Stimulated activated naive B cell treated with anti-CD40 and anti-IgM and Interleukin-4, amounts not matched to agents 10 μg/mL and 1 μg/mL and 100 μg/mL, for 72 hours (primary cell): ENCODE measurements around the gene FKBP3.
"Not testable (repeated sequence)": the region's sequence is repeated elsewhere in the genome, so short reads cannot be mapped to it uniquely, and the experiment has no call there.

ENCODE experiments used
- ATAC-seq, 2 donors: fragments of 150-1000 bp; cut with Tn5 transposase; replicated peaks; 2 replicates each; pipeline ENCODE4 v1.10.0; 2021; ENCODE audit warnings: moderate library complexity in 1 of 2
- DNase-seq: peaks from one replicate; pipeline ENCODE4 v3.0.0; 2021
- H3K27ac Mint-ChIP-seq: one replicate; pipeline ENCODE4 v1.8.0; 2022; ENCODE audit warnings: mild to moderate bottlenecking, mixed read lengths
- H3K27me3 Mint-ChIP-seq, 2 donors: one replicate each; pipeline ENCODE4 v1.8.0; 2022; ENCODE audit warnings: mixed read lengths in 2 of 2
- H3K36me3 Mint-ChIP-seq, 2 donors: one replicate each; pipeline ENCODE4 v1.8.0; 2022; ENCODE audit warnings: mixed read lengths in 2 of 2, mild to moderate bottlenecking in 1 of 2
- H3K4me1 Mint-ChIP-seq, 2 donors: one replicate each; pipeline ENCODE4 v1.8.0; 2022; ENCODE audit warnings: mixed read lengths in 2 of 2, mild to moderate bottlenecking in 1 of 2
- H3K4me3 Mint-ChIP-seq, 2 donors: one replicate each; pipeline ENCODE4 v1.8.0; 2022; ENCODE audit warnings: mild to moderate bottlenecking in 2 of 2, mixed read lengths in 2 of 2, moderate library complexity in 1 of 2
- H3K9me3 Mint-ChIP-seq, 2 donors: one replicate each; pipeline ENCODE4 v1.8.0; 2022; ENCODE audit warnings: mixed read lengths in 2 of 2, mild to moderate bottlenecking in 1 of 2

FKBP3 gene

GRCh38 chr14:45134051-45134958, at the start of gene FKBP3:
FKBP3 (minus strand) TSS chr14:45134481; CDS start chr14:45134456, 25 bp downstream.
- H3K27ac Mint-ChIP-seq, result peak within 1 kb of the TSS; percentile 98
- peaks cover 12 to 24% of the 10 kb centered on the region in 2 donors for H3K4me1 Mint-ChIP-seq
- H3K27me3 Mint-ChIP-seq, result no peaks in the 10 kb centered on the region
- peaks cover 5% of the 10 kb centered on the region in 2 donors for H3K36me3 Mint-ChIP-seq
- ATAC-seq, result peak; percentile 93 to 95
- H3K4me3 Mint-ChIP-seq, result peak within 1 kb of the TSS; percentile 92 to 93
- peak; percentile 93 for DNase-seq
- H3K9me3 Mint-ChIP-seq, result no peaks in the 10 kb centered on the region

- H3K27ac Mint-ChIP-seq, result no peak overlapping the region
- no peaks in the 10 kb centered on the region for H3K27me3 Mint-ChIP-seq
- peaks cover 4 to 14% of the 10 kb centered on the region in 2 donors for H3K36me3 Mint-ChIP-seq
- no peaks in the 10 kb centered on the region for H3K9me3 Mint-ChIP-seq
- no peaks in the 10 kb centered on the region for H3K4me1 Mint-ChIP-seq
- DNase-seq (no peak), ATAC-seq (no peak)
- H3K4me3 Mint-ChIP-seq, result no peak overlapping the region
Observed at GRCh38 chr14:45181806-45182205, 47.5 kb upstream of the FKBP3 start.

GRCh38 chr14:45181329-45181728, 47.0 kb upstream of the FKBP3 start:
- peaks cover under 1 to 10% of the 10 kb centered on the region in 2 donors for H3K36me3 Mint-ChIP-seq
- H3K4me1 Mint-ChIP-seq, result no peaks in the 10 kb centered on the region
- H3K27me3 Mint-ChIP-seq, result no peaks in the 10 kb centered on the region
- DNase-seq, result no peak
- no peak overlapping the region for H3K4me3 Mint-ChIP-seq
- no peak for ATAC-seq
- no peaks in the 10 kb centered on the region for H3K9me3 Mint-ChIP-seq
- H3K27ac Mint-ChIP-seq, result no peak overlapping the region

- Mint-ChIP-seq H3K4me1 (no peaks in the 10 kb centered on the region), H3K36me3 (peaks cover 5 to 21% of the 10 kb centered on the region in 2 donors), H3K9me3 (no peaks in the 10 kb centered on the region), H3K4me3 (no peak overlapping the region), H3K27ac (no peak overlapping the region), H3K27me3 (no peaks in the 10 kb centered on the region)
- DNase-seq (no peak), ATAC-seq (no peak)
Observed at GRCh38 chr14:45177076-45177475, 42.8 kb upstream of the FKBP3 start.

DNA sequence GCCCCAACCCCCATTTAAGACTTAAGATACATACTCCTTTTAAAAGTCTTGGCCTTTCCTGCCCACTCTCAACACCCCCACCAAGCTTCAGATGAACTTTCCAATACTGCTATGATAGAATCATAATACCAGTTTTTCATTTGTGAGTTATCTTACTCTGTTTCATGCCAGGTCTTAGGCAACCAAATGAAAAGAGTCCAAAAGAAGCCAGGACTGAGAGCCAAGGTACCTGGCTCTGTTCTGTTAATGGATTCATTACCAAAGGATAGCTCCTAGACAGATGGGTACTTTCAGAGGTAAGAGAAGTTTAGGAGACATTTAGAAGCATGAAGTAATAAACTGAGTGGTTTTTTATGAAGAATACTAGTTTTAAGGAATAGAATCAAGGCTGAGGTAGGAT, 35.6 kb upstream of the FKBP3 start:
- no peak overlapping the region for H3K4me3 Mint-ChIP-seq
- no peaks in the 10 kb centered on the region for H3K9me3 Mint-ChIP-seq
- no peak for ATAC-seq
- no peak for DNase-seq
- H3K4me1 Mint-ChIP-seq, result no peaks in the 10 kb centered on the region
- no peak overlapping the region for H3K27ac Mint-ChIP-seq
- peaks cover 9 to 23% of the 10 kb centered on the region in 2 donors for H3K36me3 Mint-ChIP-seq
- H3K27me3 Mint-ChIP-seq, result no peaks in the 10 kb centered on the region

GRCh38 chr14:45156067-45156466, 21.8 kb upstream of the FKBP3 start:
- no peak for ATAC-seq
- Mint-ChIP-seq H3K27me3 (no peaks in the 10 kb centered on the region), H3K4me3 (no peak overlapping the region), H3K4me1 (no peaks in the 10 kb centered on the region), H3K27ac (no peak overlapping the region), H3K36me3 (peaks cover 2 to 16% of the 10 kb centered on the region in 2 donors), H3K9me3 (no peaks in the 10 kb centered on the region)
- DNase-seq, result no peak

DNA sequence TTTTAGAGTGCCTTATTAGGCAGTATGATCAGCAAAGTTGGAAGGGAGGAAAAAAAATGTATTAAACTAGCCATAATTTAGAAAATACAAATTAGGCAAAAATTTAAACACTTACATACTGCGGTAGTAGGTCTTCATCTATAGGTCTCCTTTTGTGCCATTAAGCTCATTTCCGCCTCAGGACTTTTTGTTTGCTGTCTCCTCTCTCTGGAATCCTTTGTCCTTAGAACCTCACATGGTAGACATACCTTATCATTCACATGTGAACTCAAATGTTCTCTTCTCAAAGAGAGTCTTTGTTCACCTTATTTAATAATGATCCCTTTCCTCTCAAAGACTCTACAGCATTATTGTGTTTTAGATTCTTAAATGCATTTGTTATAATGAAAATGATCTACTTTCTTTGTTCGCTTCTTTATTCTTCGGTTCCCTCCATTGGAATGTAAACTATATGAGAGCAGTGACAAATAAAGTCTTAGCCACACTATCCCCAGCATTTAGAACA, 16.2 kb upstream of the FKBP3 start:
- DNase-seq (no peak), ATAC-seq (no peak)
- peaks cover 6 to 24% of the 10 kb centered on the region in 2 donors for H3K36me3 Mint-ChIP-seq
- no peak overlapping the region for H3K4me3 Mint-ChIP-seq
- H3K27me3 Mint-ChIP-seq, result no peaks in the 10 kb centered on the region
- H3K4me1 Mint-ChIP-seq, result peaks cover under 1 to 2% of the 10 kb centered on the region in 2 donors
- H3K9me3 Mint-ChIP-seq, result no peaks in the 10 kb centered on the region
- H3K27ac Mint-ChIP-seq, result no peak overlapping the region

GRCh38 chr14:45149602-45150001, 15.3 kb upstream of the FKBP3 start:
- no peaks in the 10 kb centered on the region for H3K9me3 Mint-ChIP-seq
- H3K4me1 Mint-ChIP-seq, result peaks cover 9 to 10% of the 10 kb centered on the region in 2 donors
- no peaks in the 10 kb centered on the region for H3K27me3 Mint-ChIP-seq
- H3K4me3 Mint-ChIP-seq, result no peak overlapping the region
- no peak overlapping the region for H3K27ac Mint-ChIP-seq
- DNase-seq (no peak), ATAC-seq (no peak)
- peaks cover 10 to 31% of the 10 kb centered on the region in 2 donors for H3K36me3 Mint-ChIP-seq

DNA sequence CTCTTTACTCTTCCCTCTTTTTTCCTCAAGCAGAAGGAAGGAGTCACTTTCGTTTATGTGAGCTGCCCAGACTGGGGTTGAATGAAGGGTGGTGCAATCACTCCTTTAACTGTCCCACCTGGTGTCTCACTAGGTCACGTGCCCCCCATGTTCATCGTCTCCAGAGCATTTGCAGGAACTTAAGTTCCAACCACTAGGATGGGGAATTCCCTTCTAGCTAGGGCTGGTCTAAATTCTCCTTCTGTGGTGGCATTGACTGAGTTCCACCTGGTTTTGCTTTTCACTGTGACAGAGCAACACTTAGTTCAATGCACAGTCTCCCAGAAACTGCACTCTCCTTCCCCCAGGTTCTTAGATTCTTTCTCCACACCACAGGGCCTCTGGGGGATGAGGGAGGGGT, 10.9 kb upstream of the FKBP3 start:
- Mint-ChIP-seq H3K27me3 (no peaks in the 10 kb centered on the region), H3K9me3 (no peaks in the 10 kb centered on the region), H3K4me3 (peak overlapping the region in 1 of 2 donors; percentile 11), H3K4me1 (peaks cover 19 to 34% of the 10 kb centered on the region in 2 donors), H3K36me3 (peaks cover 10 to 37% of the 10 kb centered on the region in 2 donors), H3K27ac (peak overlapping the region; percentile 84)
- ATAC-seq (peak; percentile 70 to 75), DNase-seq (no peak)

- peak overlapping the region; percentile 84 for H3K27ac Mint-ChIP-seq
- peaks cover 10 to 37% of the 10 kb centered on the region in 2 donors for H3K36me3 Mint-ChIP-seq
- H3K4me3 Mint-ChIP-seq, result no peak overlapping the region
Observed at GRCh38 chr14:45144658-45145057, 10.4 kb upstream of the FKBP3 start.

DNA sequence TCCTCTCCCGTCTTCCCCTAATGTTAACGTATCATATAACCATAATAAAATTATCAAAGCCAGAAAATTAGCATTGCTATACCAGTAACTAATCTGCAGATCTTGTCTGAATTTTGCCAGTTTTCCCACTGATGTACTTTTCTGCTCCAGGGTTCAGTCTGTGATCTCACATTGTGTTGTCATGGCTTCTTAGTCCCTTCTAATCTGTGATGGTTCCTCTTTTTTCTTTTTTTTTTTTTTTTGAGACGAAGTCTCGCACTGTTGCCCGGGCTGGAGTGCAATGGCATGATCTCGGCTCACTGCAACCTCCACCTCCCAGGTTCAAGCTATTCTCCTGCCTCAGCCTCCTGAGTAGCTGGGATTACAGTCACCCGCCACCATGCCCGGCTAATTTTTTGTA, 7.8 kb upstream of the FKBP3 start:
- H3K27ac Mint-ChIP-seq, H3K9me3 Mint-ChIP-seq, H3K4me3 Mint-ChIP-seq, H3K27me3 Mint-ChIP-seq, DNase-seq: not testable (repeated sequence)
- ATAC-seq, result peak; percentile 39 to 47
- peaks cover 10 to 29% of the 10 kb centered on the region in 2 donors for H3K36me3 Mint-ChIP-seq
- H3K4me1 Mint-ChIP-seq, result peaks cover 28 to 48% of the 10 kb centered on the region in 2 donors

More at GRCh38 chr14:45144658-45145057, 10.4 kb upstream of the FKBP3 start:
- ATAC-seq (peak; percentile 88 to 92), DNase-seq (peak; percentile 16)
- H3K4me1 Mint-ChIP-seq, result peaks cover 19 to 37% of the 10 kb centered on the region in 2 donors
- H3K27me3 Mint-ChIP-seq, result no peaks in the 10 kb centered on the region
- no peaks in the 10 kb centered on the region for H3K9me3 Mint-ChIP-seq

DNA sequence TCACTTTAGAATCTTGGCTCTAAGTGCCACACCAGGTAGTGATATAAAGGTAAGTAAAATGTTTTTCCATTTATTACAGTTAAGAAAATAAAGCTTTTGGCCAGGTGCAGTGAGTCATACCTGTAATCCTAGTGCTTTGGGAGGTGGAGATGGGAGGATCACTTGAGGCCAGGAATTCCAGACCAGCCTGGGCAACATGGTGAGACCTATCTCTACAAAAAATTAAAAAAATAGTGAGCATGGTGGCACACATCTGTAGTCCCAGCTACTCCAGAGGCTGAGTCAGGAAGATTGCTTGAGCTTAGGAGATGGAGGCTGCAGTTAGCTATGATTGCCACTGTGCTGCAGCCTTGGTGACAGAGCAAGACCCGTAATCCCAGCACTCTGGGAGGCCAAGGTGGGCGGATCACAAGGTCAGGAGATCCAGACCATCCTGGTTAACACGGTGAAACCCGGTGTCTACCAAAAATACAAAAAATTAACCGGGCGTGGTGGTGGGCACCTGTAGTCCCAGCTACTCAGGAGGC, 6.4 kb upstream of the FKBP3 start:
- H3K9me3 Mint-ChIP-seq, result no peaks in the 10 kb centered on the region
- ATAC-seq (no peak), DNase-seq (no peak)
- no peaks in the 10 kb centered on the region for H3K27me3 Mint-ChIP-seq
- no peak overlapping the region for H3K27ac Mint-ChIP-seq
- H3K4me3 Mint-ChIP-seq, result no peak overlapping the region
- peaks cover 11 to 29% of the 10 kb centered on the region in 2 donors for H3K36me3 Mint-ChIP-seq
- H3K4me1 Mint-ChIP-seq, result peaks cover 28 to 56% of the 10 kb centered on the region in 2 donors

DNA sequence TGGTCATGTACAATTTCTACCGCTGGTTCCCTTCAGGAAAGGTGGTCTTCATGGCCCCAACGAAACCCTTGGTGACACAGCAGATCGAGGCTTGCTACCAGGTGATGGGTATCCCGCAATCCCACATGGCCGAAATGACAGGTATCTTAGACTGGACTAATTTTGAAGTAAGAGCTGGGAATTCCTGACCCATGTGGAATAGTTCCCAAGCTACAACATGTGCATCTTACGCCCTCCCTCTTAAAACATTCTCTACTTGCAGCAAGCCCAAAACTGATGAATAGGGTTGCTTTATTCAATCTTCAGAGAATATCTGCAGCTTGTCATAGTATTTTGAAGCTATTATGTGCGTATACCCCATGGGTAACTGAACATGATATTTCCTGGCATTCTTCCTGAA, 2.1 kb upstream of the FKBP3 start:
- H3K4me1 Mint-ChIP-seq, result peaks cover 12 to 26% of the 10 kb centered on the region in 2 donors
- no peaks in the 10 kb centered on the region for H3K27me3 Mint-ChIP-seq
- peaks cover 5 to 11% of the 10 kb centered on the region in 2 donors for H3K36me3 Mint-ChIP-seq
- DNase-seq (no peak), ATAC-seq (no peak)
- no peaks in the 10 kb centered on the region for H3K9me3 Mint-ChIP-seq
- H3K27ac Mint-ChIP-seq, result peak overlapping the region; percentile 98
- peak overlapping the region; percentile 92 to 93 for H3K4me3 Mint-ChIP-seq

GRCh38 chr14:45135659-45136395, 1.5 kb upstream of the FKBP3 start, which contains the start of gene FANCM:
FANCM (plus strand) TSS chr14:45135930; CDS start chr14:45136032, 102 bp downstream.
- Mint-ChIP-seq H3K36me3 (peaks cover 5 to 9% of the 10 kb centered on the region in 2 donors), H3K4me1 (peaks cover 12 to 29% of the 10 kb centered on the region in 2 donors), H3K4me3 (peak within 1 kb of the TSS; percentile 92 to 93), H3K27ac (peak within 1 kb of the TSS; percentile 98), H3K27me3 (no peaks in the 10 kb centered on the region), H3K9me3 (no peaks in the 10 kb centered on the region)
- ATAC-seq (peak; percentile 51 to 53), DNase-seq (peak; percentile 83)
